HG02981 (cell line): ENCODE results near the gene DHPS.
"Not testable (repeated sequence)": the region's sequence is repeated elsewhere in the genome, so short reads cannot be mapped to it uniquely, and the experiment has no call there.

Source experiments
- ATAC-seq: cut with Tn5 transposase; IDR thresholded peaks from one replicate; pipeline ENCODE4 v1.9.1; 2021; ENCODE audit warnings: mild to moderate bottlenecking, moderate library complexity; ENCODE audit not compliant: unreplicated experiment

The DHPS gene

DNA sequence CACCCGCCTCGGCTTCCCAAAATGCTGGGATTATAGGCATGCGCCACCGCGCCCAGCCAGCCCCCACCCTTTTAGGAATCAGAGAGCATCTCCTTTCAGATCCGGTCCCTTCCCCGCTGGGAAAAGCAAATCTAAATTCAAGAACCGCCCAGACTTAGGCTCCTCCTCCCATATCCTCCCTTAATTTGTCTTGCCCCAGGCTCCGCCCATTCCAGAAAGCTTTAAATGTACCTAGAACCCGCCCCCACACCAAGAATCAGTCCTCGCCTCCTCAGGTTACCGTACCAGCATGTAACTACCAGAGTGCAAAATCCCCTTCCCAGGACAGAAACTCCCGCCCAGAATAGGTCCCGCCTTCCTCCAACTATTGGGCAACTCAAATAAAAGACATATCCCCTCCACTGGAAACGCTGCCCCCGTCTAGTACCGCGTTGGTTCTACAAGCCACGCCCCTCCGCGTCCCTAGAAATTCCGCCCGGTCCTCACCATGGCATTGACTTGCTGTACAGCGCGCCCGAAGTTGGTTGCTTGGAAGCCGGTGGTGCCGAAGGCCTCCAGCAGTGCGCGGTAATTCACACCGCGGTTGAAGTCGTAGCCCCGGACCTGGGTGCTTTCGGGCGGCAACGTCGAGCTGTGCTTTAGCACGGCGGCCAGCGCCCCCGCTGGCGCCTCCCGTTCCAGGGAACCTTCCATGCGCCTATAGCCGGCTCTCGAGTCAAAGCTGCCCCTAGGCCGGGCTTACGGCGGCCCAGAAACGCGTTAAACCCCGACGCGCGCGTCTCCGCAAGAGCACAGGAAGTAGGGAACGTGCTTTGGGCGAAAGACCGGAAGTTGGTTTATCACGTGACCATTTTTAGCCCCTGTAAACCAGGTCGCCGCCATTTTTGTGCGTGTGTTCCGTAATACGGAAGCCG is at the start of gene DHPS:
Gene DHPS (minus strand): TSS at position 807 of the 914 bp plus-strand sequence. CDS start 114 bp downstream, at position 693.
- ATAC-seq = peak; percentile 58

DNA sequence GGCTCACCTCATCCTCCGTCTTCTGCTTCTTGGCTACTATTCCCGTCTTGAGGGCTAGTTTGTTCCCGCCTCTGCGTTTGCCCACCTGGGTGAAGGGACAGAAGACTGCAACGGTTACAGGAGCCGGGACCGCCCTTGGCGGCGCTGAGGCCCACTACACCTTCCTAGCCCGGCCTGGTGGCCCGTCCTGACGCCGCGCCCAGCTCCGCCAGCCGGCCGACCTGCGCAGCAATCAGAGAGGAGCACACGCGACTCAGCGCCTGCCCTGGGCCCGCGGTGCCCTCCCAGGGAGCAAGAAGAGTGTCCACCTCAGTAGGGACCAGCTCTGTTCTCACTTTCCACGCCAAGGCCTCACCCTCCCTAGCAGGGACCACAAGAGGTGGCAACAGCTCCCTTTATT is 49.7 kb upstream of the DHPS start:
- ATAC-seq = no peak

DNA sequence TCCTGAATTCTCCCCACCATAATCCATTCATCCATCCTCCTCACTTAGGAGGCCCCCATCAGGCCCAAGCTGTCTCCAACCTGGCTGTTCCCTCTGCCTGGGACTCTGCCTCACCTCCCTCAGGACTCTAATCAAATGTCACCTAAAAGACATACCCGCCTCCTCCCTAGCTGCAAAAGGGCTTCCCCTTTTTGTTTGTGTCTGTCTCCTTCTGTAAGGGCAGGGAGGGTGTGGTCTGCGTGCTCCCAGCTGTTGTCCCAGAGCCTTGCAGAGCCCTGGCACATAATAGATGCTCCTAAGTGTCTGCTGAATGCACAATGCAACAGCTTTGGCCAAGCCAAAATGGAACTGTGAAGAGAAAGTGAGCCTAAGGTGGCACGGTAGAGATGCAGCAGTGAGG is 48.4 kb upstream of the DHPS start:
- no peak for ATAC-seq

DNA sequence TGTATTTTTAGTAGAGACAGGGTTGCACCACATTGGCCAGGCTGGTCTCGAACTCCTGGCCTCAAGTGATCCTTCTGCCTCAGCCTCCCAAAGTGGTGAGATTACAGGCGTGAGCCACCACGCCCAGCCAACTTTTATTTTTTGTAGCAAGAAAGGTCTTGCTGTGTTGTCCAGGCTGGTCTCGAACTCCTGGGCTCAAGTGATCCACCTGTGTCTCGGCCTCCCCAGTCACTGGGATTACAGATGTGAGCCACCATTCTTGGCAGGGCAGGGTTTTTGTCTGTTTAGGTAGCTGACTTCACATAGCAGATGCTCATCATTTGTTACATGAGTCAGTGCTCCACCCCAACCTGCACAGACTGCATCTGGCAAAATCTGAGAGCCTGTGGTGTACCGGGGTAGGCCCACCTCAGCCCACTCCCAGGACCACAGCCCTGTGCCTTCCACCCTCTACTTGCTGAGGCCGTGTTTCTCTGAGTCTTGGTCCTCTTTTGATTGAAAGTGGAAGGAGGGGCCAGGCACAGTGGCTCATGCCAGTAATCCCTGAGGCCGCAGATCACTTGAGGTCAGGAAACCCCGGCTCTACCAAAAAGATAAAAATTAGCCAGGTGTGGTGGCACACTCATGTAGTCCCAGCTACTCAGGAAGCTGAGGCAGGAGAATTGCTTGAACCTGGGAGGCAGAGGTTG is 46.2 kb upstream of the DHPS start:
- no peak for ATAC-seq

DNA sequence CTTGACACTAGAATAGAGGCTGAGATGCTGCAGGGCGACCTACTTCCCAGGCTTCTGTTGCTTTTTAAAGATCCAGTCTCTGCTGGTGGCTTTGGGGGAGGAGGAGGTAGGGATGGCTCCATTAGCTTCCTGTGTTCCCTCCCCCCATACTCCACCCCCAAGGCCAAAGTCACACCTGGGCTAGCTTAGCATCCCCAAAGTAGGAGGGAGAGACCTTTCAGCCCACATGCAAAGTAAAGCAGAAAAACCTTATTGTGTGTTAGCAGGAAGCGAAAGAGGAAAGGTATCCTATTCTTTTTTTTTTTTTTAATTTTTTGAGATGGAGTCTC is 45.3 kb upstream of the DHPS start:
- no peak for ATAC-seq

DNA sequence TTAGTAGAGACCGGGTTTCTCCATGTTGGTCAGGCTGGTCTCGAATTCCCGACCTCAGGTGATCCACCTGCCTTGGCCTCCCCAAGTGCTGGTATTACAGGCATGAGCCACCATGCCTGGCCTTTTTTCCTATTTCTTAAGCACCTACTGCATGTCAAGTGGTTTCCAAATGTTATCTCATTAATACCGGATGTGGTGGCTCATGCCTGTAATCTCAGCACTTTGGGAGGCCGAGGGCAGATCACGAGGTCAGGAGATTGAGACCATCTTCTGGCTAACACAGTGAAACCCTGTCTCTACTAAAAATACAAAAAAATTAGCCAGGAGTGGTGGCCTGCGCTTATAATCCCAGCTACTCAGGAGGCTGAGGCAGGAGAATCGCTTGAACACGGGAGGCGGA is 43.9 kb upstream of the DHPS start:
- ATAC-seq = not testable (repeated sequence)

DNA sequence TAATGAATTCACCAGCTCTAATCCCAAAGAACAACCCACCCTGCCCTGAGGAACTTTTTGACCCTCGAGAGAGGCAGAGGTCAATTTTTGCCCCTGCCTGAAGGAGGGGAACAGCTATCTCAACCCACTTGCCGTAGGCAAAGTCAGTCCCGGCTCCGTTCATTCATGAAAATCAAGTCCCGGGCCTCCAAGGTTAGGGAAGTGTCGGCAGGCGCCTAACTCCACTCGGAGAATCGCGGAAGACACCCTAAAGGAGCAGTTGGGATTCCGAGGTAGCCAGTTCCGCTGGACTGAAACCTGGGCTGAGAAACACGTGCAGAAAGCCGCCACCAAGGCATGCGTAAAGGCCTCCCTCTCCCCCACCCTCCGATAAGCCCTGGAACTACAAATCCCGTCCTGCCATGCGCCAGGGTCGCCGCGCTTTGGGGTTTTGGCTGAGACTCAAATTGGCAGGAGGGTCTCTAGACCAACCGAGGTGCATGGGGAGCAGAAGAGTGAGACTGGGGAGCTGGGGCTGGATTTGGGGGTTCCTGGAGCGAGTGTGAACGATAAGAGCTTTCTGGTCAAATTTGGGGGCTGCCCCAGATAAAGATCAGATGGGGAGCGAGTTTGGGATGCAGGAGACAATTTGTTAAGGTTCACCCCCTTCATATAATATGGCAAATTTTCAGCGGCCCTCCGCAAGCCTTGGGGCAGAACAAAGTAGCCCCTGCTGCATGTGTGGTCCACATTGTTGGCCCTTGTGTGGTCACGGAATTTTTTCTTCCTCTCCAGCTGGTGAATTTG is 42.2 kb upstream of the DHPS start, which contains the start of gene TNPO2:
Gene TNPO2 (minus strand): TSS at position 292 of the 786 bp plus-strand sequence. CDS start 2,955 bp downstream, outside the sequence.
- no peak for ATAC-seq

DNA sequence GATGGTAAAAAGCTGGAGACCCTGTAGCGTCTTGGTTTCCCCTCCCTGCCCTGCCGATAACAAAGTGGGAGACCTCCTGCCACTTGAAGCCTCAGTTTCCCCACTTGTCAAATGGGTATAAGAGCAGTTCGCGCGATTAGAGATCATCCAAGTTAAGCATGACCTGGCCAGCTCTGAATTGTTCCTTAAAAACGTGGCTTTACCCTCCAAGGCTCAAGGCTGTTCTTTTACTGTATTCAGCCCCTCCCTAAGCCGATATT is 41.6 kb upstream of the DHPS start:
- no peak for ATAC-seq

DNA sequence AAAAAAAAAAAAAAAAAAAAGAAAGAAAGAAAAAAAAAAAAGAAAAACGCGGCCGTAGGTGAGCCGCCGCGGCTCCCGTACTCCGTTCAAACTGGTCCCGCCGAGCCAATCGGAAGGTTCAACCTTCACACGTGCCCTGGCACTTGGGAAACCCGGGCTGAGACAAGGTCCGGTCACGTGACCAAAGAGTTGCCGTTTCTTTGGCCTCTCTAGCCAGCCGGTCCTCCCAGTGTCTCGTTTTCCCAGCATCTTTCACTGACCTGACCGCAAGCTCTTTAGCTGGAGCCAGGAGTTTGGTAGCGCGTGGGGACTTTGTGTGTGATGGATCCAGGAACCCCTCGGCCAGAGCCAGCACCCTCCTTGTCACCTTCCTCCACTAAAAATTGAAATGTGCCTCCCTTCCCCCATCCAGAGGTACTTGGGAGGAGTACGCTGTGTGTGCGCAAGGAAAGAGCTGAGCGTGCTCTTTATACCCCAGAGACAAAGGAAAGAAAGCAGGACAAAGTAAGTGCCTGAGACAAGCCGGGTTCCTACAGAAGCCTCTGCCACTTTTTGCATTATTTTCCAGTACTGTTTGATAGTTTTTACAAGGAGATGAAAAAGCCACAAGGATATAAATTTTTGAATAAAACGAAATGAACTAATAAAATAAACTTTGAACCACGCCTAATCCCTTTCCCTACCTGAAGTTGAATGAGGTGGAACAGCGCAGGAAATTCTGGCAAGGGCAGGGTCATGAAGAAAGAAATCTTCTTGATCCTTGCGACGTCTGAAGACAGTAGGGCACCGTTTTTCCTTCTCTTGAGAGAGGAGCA is 41.1 kb upstream of the DHPS start:
- peak; percentile 75 for ATAC-seq

DNA sequence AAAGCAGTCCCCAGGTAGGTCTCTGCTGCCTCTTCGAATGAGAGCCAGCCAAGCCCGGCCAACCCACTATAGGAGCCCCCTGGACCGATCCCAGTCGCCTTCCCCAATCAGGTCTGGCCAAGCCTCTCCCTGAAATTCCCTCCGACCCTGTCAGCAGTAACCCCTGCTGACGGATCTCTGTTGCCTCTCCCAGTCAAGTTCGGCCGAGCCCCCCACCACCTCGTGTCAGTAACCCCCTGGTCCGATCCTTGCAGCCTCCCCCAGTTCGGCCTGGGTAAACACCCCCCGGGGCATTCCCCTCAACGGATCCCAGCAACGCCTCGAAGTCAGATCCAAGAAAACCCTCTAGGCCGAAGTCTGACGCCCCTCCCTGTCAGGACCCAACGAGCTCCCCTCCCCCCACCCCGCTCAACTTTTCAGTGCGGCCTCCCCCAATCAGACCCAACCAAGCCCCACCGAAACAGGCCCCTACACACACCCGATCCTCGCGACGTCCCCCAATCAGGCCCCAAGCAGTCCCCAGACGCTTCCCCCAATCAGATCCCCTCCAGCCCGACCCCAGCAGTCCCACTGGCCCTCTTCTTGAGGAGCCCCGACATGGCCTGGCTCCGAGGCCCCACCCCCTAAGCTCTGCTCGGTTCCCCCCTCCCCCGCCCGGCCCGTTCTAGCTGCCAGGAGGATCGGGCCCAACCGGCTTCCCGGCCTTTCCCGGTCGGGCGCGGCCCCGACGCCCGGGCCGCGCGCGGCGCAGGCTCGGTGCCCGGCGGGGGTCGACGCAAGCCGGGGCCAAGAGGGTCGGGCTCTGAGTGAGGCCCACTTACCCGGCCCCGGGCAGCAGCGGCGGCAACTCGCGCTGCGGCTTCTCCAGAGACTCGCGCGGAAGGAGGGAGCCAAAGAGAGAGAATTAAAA is 40.2 kb upstream of the DHPS start:
- peak; percentile 15 for ATAC-seq

DNA sequence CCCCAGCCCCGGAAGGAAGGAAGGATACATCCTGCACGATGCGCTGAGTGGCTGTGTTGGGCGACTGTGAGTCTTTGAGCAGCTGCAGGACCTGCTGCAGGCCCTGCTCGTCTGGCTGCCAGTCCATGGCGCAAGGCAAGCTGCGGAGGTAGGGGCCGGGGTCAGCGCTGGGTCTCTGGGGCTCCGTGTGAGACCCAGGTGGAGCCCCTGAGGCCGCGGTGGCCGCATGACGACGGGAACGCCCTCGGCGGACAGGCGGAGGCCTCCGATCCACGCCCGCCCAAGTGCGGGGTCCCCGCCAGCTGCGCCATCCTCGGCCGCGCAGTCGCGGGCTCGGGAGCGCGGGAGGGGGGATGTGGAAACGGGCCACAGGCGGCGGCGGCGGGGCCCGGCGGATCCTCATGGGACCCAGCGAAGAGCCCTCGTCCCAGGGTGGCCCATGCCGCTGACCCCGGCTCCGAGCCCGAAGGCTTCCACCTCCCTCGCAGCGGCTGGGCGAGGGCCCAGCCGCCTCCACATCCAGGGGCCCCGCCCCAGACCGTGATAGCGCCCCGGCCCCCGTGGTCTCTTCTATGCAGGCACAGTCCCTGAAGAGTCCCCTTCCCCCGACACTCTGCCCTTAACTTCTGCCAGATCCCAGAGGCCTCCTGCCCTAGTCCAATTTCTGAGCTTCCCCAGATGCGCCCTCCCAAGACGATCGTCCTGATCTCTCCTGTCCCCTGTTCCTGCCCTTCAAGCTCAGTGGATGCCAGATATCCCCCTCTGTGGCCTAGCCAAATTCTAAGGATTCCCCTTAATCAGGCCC is 39.4 kb upstream of the DHPS start:
- no peak for ATAC-seq

DNA sequence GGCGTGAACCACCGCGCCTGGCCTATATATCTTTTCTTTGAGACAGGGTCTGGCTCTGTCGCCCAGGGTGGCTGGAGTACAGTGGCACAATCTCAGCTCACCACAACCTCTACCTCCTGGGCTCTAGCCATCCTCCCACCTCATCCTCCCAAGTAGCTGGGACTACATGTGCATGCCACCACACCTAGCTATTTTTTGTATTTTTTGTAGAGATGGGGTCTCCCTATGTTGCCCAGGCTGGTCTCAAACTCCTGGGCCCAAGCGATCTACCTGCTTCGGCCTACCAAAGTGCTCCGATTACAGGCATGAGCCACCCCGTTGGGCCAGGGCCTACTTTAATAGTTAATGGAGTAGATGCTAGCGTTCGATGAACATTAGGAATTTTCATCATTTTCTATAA is 38.6 kb upstream of the DHPS start:
- ATAC-seq = no peak

DNA sequence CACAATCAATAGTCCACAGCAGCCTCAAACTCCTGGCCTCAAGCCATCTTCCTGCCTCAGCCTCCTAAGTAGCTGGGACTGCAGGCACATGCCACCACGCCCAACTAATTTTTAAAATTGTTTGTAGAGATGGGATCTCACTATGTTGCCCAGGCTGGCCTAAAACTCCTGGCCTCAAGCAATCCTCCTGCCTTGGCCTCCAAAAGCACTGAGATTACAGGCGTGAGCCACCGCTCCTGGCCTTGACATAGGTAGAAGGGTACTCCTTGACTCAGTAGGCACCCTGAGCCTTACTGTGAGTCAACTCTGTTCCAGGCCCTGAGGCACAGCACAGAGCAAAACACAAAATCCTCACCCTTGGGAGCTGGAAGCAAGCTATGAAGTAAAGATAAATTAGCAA is 34.2 kb upstream of the DHPS start:
- no peak for ATAC-seq

DNA sequence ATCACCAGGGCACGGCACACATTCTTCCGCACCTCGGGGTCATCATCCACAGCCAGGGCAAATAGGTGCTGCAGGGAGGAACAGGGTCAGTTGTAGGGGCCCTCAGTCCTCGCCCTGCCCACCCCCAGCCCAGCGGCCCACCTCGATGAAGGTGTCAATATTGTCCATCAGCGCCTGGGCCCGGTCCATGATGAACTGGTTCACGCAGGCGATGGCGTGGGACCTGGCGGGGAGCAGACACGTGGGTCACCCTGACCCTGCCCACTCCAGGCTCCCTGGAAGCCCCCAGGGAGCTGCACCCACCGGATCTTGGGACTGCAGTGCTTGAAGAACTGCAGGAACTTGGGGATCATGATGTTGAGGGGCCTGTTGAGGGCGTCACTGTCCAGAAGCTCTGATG is 33.4 kb upstream of the DHPS start:
- ATAC-seq = no peak

DNA sequence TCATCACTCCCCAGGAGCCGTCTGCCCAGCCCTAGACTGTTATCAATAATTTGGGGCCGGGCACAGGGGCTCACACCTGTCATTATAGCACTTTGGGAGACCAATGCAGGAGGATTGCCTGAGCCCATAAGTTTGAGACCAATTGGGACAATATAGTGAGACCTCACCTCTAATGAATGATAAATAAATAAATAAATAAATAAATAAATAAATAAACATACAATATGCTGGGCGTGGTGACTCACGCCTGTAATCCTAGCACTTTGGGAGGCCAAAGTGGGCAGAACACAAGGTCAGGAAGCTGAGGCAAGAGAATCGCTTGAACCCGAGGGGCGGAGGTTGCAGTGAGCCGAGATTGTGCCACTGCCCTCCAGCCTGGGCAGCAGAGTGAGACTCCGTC is 31.6 kb upstream of the DHPS start:
- not testable (repeated sequence) for ATAC-seq

DNA sequence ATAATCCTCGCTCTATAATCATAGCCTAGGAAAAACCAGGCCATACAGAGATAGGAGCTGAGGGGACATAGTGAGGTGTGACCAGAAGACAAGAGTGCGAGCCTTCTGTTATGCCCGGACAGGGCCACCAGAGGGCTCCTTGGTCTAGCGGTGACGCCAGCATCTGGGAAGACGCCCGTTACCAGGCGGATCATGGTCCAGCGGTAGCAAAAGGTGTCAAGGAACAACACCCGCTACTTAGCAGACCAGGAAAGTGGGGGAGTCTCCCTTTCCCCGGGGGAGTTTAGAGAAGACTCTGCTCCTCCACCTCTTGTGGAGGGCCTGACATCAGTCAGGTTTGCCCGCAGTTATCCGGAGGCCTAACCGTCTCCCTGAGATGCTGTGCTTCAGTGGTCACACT is 30.4 kb upstream of the DHPS start:
- not testable (repeated sequence) for ATAC-seq

DNA sequence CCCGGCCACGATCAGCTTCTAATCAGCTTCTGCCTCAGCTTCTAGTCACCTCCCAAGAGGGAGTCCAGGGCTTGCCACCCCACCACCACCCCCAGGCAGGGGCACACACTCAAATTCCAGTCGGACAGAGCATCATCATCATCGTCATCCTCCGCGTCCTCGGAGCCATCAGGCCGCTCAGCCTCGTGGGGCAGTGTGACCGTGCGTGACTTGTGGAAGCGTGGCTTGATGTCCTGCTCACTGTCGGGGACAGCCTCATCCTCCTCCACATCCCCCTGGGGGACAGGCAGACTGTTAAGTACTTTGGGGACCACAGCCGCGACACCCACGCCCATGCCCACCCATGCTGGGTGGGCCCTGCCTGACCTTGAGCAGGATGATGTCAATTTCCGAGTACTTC is 29.5 kb upstream of the DHPS start:
- no peak for ATAC-seq

DNA sequence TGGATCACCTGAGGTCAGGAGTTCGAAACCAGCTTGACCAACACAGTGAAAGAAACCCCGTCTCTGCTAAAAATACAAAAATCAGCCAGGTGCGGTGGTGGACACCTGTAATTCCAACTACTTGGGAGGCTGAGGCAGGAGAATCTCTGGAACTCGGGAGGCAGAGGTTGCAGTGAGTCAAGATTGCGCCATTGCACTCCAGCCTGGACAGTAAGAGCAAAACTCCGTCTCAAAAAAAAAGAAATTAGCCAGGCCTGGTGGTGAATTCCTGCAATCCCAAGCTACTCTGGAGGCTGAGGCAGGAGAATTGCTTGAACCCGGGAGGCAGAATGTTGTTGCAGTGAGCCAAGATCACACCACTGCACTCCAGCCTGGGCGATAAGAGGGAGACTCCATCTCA is 27.0 kb upstream of the DHPS start:
- ATAC-seq = no peak

DNA sequence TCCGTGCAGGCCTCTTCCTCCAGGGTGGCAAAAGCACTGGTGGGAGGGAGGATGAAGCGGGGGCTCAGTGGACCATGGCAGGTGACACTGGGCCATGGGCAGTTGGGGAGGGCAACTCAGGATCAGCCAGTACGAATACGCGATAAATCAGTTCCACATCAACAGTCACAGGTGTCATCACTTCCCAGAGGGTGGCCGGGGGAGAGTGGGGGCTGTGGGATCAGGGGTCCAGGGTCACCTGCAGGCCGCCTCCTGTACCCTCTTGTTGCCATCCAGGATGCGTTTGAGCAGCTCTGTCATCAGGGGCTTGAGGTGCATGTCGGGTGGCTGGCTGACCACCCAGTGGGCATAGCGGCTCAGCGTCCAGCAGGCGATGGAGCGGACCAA is 24.6 kb upstream of the DHPS start:
- ATAC-seq = no peak
